ENCODE results near the gene PRKAR1B. TPM values are rescaled to one million over a fixed set of nuclear protein-coding genes. Genes with fewer than 3 reads are reported as not detected.

Gene PRKAR1B
- total RNA-seq, 1 experiment from 2014 or later: 9.6 TPM

DNA sequence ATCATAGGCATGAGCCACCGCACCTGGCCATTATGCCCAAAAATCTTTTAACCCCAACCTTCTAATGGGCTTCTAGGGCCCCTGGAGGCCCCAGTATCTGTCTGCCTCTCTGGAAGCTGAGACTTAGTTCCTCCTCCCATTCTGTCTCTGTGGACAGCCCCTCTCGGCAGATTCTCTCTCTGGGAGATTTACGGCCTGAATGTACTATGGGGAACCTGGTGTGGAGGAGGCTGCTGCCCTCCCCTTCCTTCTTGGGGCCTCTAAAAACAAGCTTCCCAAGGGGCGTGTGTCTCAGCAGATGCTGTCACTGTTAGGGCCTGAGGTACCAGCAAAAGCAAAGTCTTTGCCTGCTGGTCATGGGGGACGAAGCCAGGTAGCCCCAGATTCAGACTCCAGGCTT, 35.8 kb upstream of the PRKAR1B start:
- H3K27me3 ChIP-seq (ENCODE audit: low read length): no peaks in the 10 kb centered on the region
- no peaks in the 10 kb centered on the region for H3K79me2 ChIP-seq (ENCODE audit: low read length)
- H3K27ac ChIP-seq (ENCODE audit: low read length): no peak overlapping the region
- no peak overlapping the region for H3K9ac ChIP-seq (ENCODE audit: low read length)
- H4K20me1 ChIP-seq (ENCODE audit: insufficient read depth, low read depth, low read length): no peaks in the 10 kb centered on the region
- no peaks in the 10 kb centered on the region for H3K9me2 ChIP-seq (replicated peaks; ENCODE audit: insufficient read depth, low read length)
- no peak overlapping the region for H3K4me2 ChIP-seq (ENCODE audit: low read depth, low read length, poor library complexity, severe bottlenecking)
- 0 out of 2 replicates have a peak, but pooled peaks cover 2% of the 10 kb centered on the region for H3K36me3 ChIP-seq (ENCODE audit: insufficient read depth, low read length)
- H3K4me1 ChIP-seq (ENCODE audit: low read length): no peaks in the 10 kb centered on the region
- no peak overlapping the region for H2AFZ ChIP-seq (ENCODE audit: low read length)
- H3K9me3 ChIP-seq (ENCODE audit: low read length): no peaks in the 10 kb centered on the region
- H3K4me3 ChIP-seq (ENCODE audit: low read length): no peak overlapping the region
- no peak for DNase-seq

DNA sequence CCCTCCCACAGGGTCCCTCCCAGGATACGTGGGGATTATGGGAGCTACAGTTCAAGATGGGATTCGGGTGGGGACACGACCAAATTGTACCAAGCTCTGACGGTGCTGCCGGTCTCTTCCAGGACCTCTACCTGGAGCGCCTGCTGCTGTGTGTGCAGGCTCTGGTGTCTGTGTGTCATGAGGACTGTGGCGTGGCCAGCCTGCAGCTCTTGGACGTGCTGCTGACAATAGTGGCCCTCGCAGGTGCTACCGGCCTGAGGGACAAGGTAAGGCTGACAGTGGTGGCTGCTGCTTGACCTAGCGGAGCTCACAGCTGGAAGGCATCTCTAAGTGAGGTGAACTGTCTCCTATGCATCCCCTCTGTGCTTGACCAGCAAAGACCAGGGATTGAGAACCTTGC, 34.5 kb upstream of the PRKAR1B start:
- no peak overlapping the region for H3K9ac ChIP-seq (ENCODE audit: low read length)
- H2AFZ ChIP-seq (ENCODE audit: low read length): no peak overlapping the region
- no peaks in the 10 kb centered on the region for H3K79me2 ChIP-seq (ENCODE audit: low read length)
- H3K36me3 ChIP-seq (ENCODE audit: insufficient read depth, low read length): 0 out of 2 replicates have a peak, but pooled peaks cover 2% of the 10 kb centered on the region
- H3K4me2 ChIP-seq (ENCODE audit: low read depth, low read length, poor library complexity, severe bottlenecking): no peak overlapping the region
- H4K20me1 ChIP-seq (ENCODE audit: insufficient read depth, low read depth, low read length): no peaks in the 10 kb centered on the region
- DNase-seq: no peak
- H3K27ac ChIP-seq (ENCODE audit: low read length): no peak overlapping the region
- H3K4me3 ChIP-seq (ENCODE audit: low read length): no peak overlapping the region
- no peaks in the 10 kb centered on the region for H3K27me3 ChIP-seq (ENCODE audit: low read length)
- H3K9me3 ChIP-seq (ENCODE audit: low read length): no peaks in the 10 kb centered on the region
- no peaks in the 10 kb centered on the region for H3K4me1 ChIP-seq (ENCODE audit: low read length)
- no peaks in the 10 kb centered on the region for H3K9me2 ChIP-seq (replicated peaks; ENCODE audit: insufficient read depth, low read length)

DNA sequence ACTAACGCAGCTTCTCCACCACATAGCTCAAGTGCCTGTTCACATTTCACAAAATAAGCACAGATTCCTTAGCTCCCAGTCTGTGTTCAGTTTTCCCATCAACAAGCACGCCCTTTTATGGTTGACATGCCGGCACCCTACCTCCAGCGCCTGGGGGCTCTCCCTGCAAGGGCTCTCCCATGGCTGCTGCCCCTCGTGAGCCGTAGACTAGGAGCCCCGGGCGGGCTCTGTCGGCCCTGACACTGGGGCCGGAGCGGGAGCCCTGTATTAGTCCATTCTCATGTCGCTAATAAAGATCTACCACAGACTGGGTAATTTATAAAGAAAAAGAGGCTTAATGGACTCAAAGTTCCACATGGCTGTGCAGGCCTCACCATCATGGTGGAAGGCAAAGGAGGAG, 34.0 kb upstream of the PRKAR1B start:
- Histone ChIP-seq H3K9me2 (replicated peaks; ENCODE audit: insufficient read depth, low read length) (no peaks in the 10 kb centered on the region), H3K4me2 (ENCODE audit: low read depth, low read length, poor library complexity, severe bottlenecking) (no peak overlapping the region), H3K9me3 (ENCODE audit: low read length) (no peaks in the 10 kb centered on the region), H3K9ac (ENCODE audit: low read length) (no peak overlapping the region), H2AFZ (ENCODE audit: low read length) (no peak overlapping the region), H3K27me3 (ENCODE audit: low read length) (no peaks in the 10 kb centered on the region), H3K27ac (ENCODE audit: low read length) (no peak overlapping the region), H4K20me1 (ENCODE audit: insufficient read depth, low read depth, low read length) (no peaks in the 10 kb centered on the region), H3K4me3 (ENCODE audit: low read length) (no peak overlapping the region), H3K4me1 (ENCODE audit: low read length) (no peaks in the 10 kb centered on the region), H3K36me3 (ENCODE audit: insufficient read depth, low read length) (0 out of 2 replicates have a peak, but pooled peaks cover 2% of the 10 kb centered on the region), H3K79me2 (ENCODE audit: low read length) (no peaks in the 10 kb centered on the region)
- DNase-seq: no peak

DNA sequence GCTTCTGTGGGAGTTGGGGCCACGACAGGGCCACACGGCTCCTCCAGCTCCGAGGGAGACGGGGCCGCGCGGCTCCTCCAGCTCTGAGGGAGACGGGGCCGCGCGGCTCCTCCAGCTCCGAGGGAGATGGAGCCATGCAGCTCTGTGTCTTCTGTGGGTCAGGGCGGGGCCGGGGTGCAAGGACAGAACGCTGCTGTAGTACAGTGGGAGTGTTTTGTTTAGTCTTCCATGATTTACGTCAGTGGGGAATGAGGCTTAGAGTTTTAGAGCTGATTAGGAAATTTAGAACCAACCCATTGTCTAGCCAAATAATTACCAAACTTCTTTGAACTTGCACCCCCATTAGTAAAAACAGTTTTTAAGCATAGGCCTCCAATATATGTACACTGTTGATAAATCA, 32.9 kb upstream of the PRKAR1B start:
- Histone ChIP-seq H3K4me1 (ENCODE audit: low read length) (no peaks in the 10 kb centered on the region), H3K4me3 (ENCODE audit: low read length) (no peak overlapping the region), H2AFZ (ENCODE audit: low read length) (no peak overlapping the region), H3K9ac (ENCODE audit: low read length) (no peak overlapping the region), H3K27me3 (ENCODE audit: low read length) (no peaks in the 10 kb centered on the region), H3K79me2 (ENCODE audit: low read length) (peaks cover 2% of the 10 kb centered on the region; the same call in 1 of the 2 replicates), H3K36me3 (ENCODE audit: insufficient read depth, low read length) (0 out of 2 replicates have a peak, but pooled peaks cover 2% of the 10 kb centered on the region), H4K20me1 (ENCODE audit: insufficient read depth, low read depth, low read length) (no peaks in the 10 kb centered on the region), H3K4me2 (ENCODE audit: low read depth, low read length, poor library complexity, severe bottlenecking) (no peak overlapping the region), H3K9me3 (ENCODE audit: low read length) (no peaks in the 10 kb centered on the region), H3K27ac (ENCODE audit: low read length) (no peak overlapping the region), H3K9me2 (replicated peaks; ENCODE audit: insufficient read depth, low read length) (no peaks in the 10 kb centered on the region)
- DNase-seq: no peak

DNA sequence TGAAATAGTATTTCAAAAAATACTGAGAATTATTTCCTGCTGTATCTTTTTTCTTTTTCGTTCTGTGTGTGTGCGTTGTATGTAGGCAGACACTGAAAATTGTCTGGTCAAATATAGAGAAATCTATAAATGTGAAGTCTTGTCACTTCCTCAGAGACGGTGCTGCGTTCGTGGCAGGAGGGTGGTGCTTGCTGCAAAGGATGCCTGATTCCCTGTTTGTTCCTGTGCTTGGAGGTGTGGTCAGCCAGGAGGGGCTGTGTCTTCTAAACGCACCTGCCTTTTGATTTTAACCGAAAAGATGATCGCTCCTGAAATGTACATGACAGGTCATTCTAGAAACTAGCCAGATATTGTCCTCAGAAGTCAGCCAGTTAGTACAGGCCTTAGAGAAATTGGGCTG, 32.5 kb upstream of the PRKAR1B start:
- Histone ChIP-seq H4K20me1 (ENCODE audit: insufficient read depth, low read depth, low read length) (no peaks in the 10 kb centered on the region), H3K9ac (ENCODE audit: low read length) (no peak overlapping the region), H3K9me2 (replicated peaks; ENCODE audit: insufficient read depth, low read length) (no peaks in the 10 kb centered on the region), H2AFZ (ENCODE audit: low read length) (no peak overlapping the region), H3K27ac (ENCODE audit: low read length) (no peak overlapping the region), H3K79me2 (ENCODE audit: low read length) (peaks cover 2% of the 10 kb centered on the region; the same call in 1 of the 2 replicates), H3K27me3 (ENCODE audit: low read length) (no peaks in the 10 kb centered on the region), H3K4me3 (ENCODE audit: low read length) (no peak overlapping the region), H3K4me1 (ENCODE audit: low read length) (no peaks in the 10 kb centered on the region), H3K4me2 (ENCODE audit: low read depth, low read length, poor library complexity, severe bottlenecking) (no peak overlapping the region), H3K36me3 (ENCODE audit: insufficient read depth, low read length) (0 out of 2 replicates have a peak, but pooled peaks cover 2% of the 10 kb centered on the region), H3K9me3 (ENCODE audit: low read length) (no peaks in the 10 kb centered on the region)
- no peak for DNase-seq

DNA sequence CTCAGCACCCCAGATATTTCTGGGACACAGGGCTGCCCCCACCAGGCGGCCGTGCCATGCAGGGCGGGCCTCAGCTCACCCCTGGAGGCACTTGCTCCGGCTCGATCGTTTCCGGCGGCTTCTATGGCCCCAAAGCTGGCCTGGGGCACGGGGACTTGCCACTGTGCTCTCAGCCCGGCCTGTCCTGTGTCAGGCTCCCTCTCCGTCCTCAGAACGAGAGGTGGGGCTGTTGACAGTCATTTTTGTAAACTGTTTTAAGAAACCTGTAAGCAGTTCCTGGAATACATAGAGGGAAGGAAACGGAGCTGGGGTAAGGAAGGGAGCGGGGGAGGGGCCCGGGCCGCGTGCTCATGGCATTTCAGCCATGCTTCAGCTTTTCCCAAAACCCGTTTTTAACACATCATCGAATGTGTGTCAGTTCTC, 30.7 kb upstream of the PRKAR1B start:
- H3K79me2 ChIP-seq (ENCODE audit: low read length): peaks cover 2% of the 10 kb centered on the region; the same call in 1 of the 2 replicates
- H3K27ac ChIP-seq (ENCODE audit: low read length): no peak overlapping the region
- no peak overlapping the region for H3K9ac ChIP-seq (ENCODE audit: low read length)
- no peak overlapping the region for H3K4me3 ChIP-seq (ENCODE audit: low read length)
- no peaks in the 10 kb centered on the region for H4K20me1 ChIP-seq (ENCODE audit: insufficient read depth, low read depth, low read length)
- no peak overlapping the region for H2AFZ ChIP-seq (ENCODE audit: low read length)
- 0 out of 2 replicates have a peak, but pooled peaks cover 2% of the 10 kb centered on the region for H3K36me3 ChIP-seq (ENCODE audit: insufficient read depth, low read length)
- H3K4me1 ChIP-seq (ENCODE audit: low read length): no peaks in the 10 kb centered on the region
- H3K4me2 ChIP-seq (ENCODE audit: low read depth, low read length, poor library complexity, severe bottlenecking): no peak overlapping the region
- no peak for DNase-seq
- H3K27me3 ChIP-seq (ENCODE audit: low read length): no peaks in the 10 kb centered on the region
- H3K9me3 ChIP-seq (ENCODE audit: low read length): no peaks in the 10 kb centered on the region
- no peaks in the 10 kb centered on the region for H3K9me2 ChIP-seq (replicated peaks; ENCODE audit: insufficient read depth, low read length)

DNA sequence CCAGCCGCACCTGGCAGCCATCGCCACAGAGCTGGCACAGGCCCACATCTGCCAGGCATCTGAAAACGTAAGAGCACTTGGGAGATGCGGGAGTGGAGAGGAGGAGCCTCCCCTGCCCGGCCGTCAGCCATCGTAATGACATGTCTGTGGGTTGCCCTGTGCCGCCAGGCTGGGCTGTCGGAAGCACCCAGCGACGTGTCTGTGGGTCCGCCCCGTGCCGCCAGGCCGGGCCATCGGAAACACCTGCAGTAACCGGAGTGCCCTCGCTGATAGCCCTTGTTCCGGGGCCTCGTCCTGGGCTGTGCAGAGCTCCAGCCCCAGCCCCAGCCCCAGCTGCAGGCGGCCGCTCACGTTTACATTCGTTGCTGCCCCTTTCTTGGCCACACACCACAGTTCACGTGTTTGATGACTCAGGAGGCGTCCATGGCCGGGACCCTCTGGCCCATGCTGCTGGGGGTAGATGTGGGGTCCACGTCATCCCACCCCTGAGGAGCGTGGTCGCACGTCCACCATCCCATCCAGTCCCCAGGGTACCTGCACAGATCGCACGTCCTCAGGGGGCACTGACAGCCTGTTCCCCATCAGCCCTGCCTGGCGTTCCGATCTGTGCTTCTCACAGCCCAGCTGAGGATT, 30.0 kb upstream of the PRKAR1B start:
- DNase-seq: no peak

DNA sequence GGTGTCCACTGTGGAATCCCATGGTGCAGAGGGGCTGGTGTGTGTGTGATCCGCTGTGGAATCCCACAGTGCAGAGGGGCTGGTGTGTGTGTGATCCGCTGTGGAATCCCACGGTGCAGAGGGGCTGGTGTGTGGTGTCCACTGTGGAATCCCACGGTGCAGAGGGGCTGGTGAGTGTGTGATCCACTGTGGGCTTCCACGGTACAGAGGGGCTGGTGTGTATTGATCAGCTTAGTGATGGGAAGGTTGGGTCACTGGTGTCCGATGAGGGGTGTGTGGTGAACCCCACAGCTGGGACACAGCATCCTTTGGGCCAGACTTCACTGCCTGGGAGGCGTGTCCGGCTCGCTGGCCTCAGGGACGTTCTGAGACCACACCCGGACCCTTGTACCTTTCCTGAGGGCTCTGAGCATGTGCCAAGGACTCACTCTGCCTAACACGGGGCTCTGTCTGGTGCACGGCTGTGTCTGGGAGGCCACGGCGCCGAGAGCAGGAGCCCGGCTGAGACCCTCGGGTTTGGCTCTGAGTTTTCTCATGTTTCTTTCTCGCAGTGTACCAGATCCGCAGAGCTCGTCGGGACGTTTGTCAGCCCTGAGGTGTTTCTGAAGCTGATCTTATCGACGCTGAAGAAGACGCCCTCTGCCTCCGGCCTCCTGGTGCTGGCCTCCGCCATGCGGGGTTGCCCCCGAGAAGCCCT, 29.3 kb upstream of the PRKAR1B start:
- H3K9me2 ChIP-seq (replicated peaks; ENCODE audit: insufficient read depth, low read length): no peaks in the 10 kb centered on the region
- no peak overlapping the region for H3K27ac ChIP-seq (ENCODE audit: low read length)
- H3K27me3 ChIP-seq (ENCODE audit: low read length): no peaks in the 10 kb centered on the region
- 0 out of 2 replicates have a peak, but pooled peaks cover 2% of the 10 kb centered on the region for H3K36me3 ChIP-seq (ENCODE audit: insufficient read depth, low read length)
- no peak overlapping the region for H3K4me2 ChIP-seq (ENCODE audit: low read depth, low read length, poor library complexity, severe bottlenecking)
- H3K4me1 ChIP-seq (ENCODE audit: low read length): no peaks in the 10 kb centered on the region
- H3K4me3 ChIP-seq (ENCODE audit: low read length): no peak overlapping the region
- H3K79me2 ChIP-seq (ENCODE audit: low read length): peaks cover 2% of the 10 kb centered on the region; the same call in 1 of the 2 replicates
- no peaks in the 10 kb centered on the region for H3K9me3 ChIP-seq (ENCODE audit: low read length)
- H3K9ac ChIP-seq (ENCODE audit: low read length): no peak overlapping the region
- no peaks in the 10 kb centered on the region for H4K20me1 ChIP-seq (ENCODE audit: insufficient read depth, low read depth, low read length)
- DNase-seq: no peak
- H2AFZ ChIP-seq (ENCODE audit: low read length): no peak overlapping the region

More for the DNA sequence above, 30.0 kb upstream of the PRKAR1B start:
- Histone ChIP-seq H3K9me2 (replicated peaks; ENCODE audit: insufficient read depth, low read length) (no peaks in the 10 kb centered on the region), H4K20me1 (ENCODE audit: insufficient read depth, low read depth, low read length) (no peaks in the 10 kb centered on the region), H3K4me2 (ENCODE audit: low read depth, low read length, poor library complexity, severe bottlenecking) (no peak overlapping the region), H3K9ac (ENCODE audit: low read length) (no peak overlapping the region), H3K4me3 (ENCODE audit: low read length) (no peak overlapping the region), H3K27me3 (ENCODE audit: low read length) (no peaks in the 10 kb centered on the region), H2AFZ (ENCODE audit: low read length) (no peak overlapping the region), H3K36me3 (ENCODE audit: insufficient read depth, low read length) (0 out of 2 replicates have a peak, but pooled peaks cover 2% of the 10 kb centered on the region), H3K27ac (ENCODE audit: low read length) (no peak overlapping the region), H3K79me2 (ENCODE audit: low read length) (peaks cover 2% of the 10 kb centered on the region; the same call in 1 of the 2 replicates), H3K4me1 (ENCODE audit: low read length) (no peaks in the 10 kb centered on the region), H3K9me3 (ENCODE audit: low read length) (no peaks in the 10 kb centered on the region)

Data from Karpas-422 (cell line).